ENCODE results near the gene MTRF1L. TPM values are rescaled to one million over a fixed set of nuclear protein-coding genes. Genes with fewer than 3 reads are reported as not detected.

MTRF1L gene
- polyA plus RNA-seq, 3 donors = 8.2 to 12.8 (median 10.8) TPM

- Histone ChIP-seq H4K20me1 (ENCODE audit: insufficient read depth, low read length) (no peaks in the 10 kb centered on the region), H3K36me3 (replicated peaks in 1 of 2; ENCODE audit: control insufficient read depth in 1 of 2, insufficient read depth in 2 of 2, low read length in 2 of 2) (no peaks in the 10 kb centered on the region), H3K4me1 (ENCODE audit: control insufficient read depth in 1 of 2, insufficient read depth in 2 of 2, low read length in 2 of 2) (no peaks in the 10 kb centered on the region), H3K9me3 (replicated peaks in 1 of 2; ENCODE audit: control insufficient read depth in 1 of 2, insufficient read depth in 1 of 2, low read length in 2 of 2) (no peaks in the 10 kb centered on the region), H3K4me3 (replicated peaks in 1 of 3; ENCODE audit: low read depth in 2 of 3, low read length in 3 of 3) (no peak overlapping the region), H3K79me2 (ENCODE audit: insufficient read depth, low read length) (no peaks in the 10 kb centered on the region), H3K4me2 (replicated peaks; ENCODE audit: extremely low read depth, low read length, poor library complexity, severe bottlenecking) (no peak overlapping the region), H2AFZ (ENCODE audit: insufficient read depth, low read depth, low read length, poor library complexity, severe bottlenecking) (no peak overlapping the region), H3K27me3 (ENCODE audit: control insufficient read depth in 2 of 2, insufficient read depth in 2 of 2, low read length in 2 of 2) (no peaks in the 10 kb centered on the region), H3K9ac (ENCODE audit: insufficient read depth, low read length, poor library complexity, severe bottlenecking) (no peak overlapping the region), H3K27ac (ENCODE audit: low read depth in 1 of 2, low read length in 2 of 2) (no peak overlapping the region)
- Mint-ChIP-seq H3K36me3 (no peaks in the 10 kb centered on the region), H3K4me3 (no peak overlapping the region), H3K27me3 (ENCODE audit: low read depth in 3 of 3) (peaks cover 0 to 3% (median 1%) of the 10 kb centered on the region in 3 donors), H3K4me1 (no peaks in the 10 kb centered on the region), H3K9me3 (peaks cover 0 to 6% (median 0%) of the 10 kb centered on the region in 7 donors), H3K27ac (no peak overlapping the region)
- intact Hi-C loops (cut with micrococcal nuclease) = loop anchor here (10.0 kb wide), 2 partner anchors 95 to 405 kb away; no protein-coding TSS in a partner anchor
- WGBS (ENCODE audit: insufficient coverage) = 97% methylated on average over 14 of the region's 24 CpGs
- no peak for TF ChIP-seq CTCF (IDR thresholded peaks at IDR 0.05)
- DNase-seq = no peak
Measured at GRCh38 chr6:152959333-152959732, 43.2 kb downstream of the MTRF1L start.

- H3K4me1 ChIP-seq (ENCODE audit: control insufficient read depth in 1 of 2, insufficient read depth in 2 of 2, low read length in 2 of 2) = no peaks in the 10 kb centered on the region
- no peak overlapping the region for H3K4me2 ChIP-seq (replicated peaks; ENCODE audit: extremely low read depth, low read length, poor library complexity, severe bottlenecking)
- intact Hi-C loops (cut with micrococcal nuclease) = loop anchor here (10.0 kb wide), 2 partner anchors 93 to 403 kb away; no protein-coding TSS in a partner anchor
- no peak overlapping the region for H3K27ac ChIP-seq (ENCODE audit: low read depth in 1 of 2, low read length in 2 of 2)
- H3K9me3 ChIP-seq (replicated peaks in 1 of 2; ENCODE audit: control insufficient read depth in 1 of 2, insufficient read depth in 1 of 2, low read length in 2 of 2) = no peaks in the 10 kb centered on the region
- no peak overlapping the region for H2AFZ ChIP-seq (ENCODE audit: insufficient read depth, low read depth, low read length, poor library complexity, severe bottlenecking)
- no peaks in the 10 kb centered on the region for H3K79me2 ChIP-seq (ENCODE audit: insufficient read depth, low read length)
- Mint-ChIP-seq H3K27ac (no peak overlapping the region), H3K27me3 (ENCODE audit: low read depth in 3 of 3) (peaks cover 0 to 3% (median 1%) of the 10 kb centered on the region in 3 donors), H3K9me3 (peaks cover 0 to 6% (median 0%) of the 10 kb centered on the region in 7 donors), H3K36me3 (no peaks in the 10 kb centered on the region), H3K4me1 (no peaks in the 10 kb centered on the region), H3K4me3 (no peak overlapping the region)
- WGBS (ENCODE audit: insufficient coverage) = 67% methylated on average over 1 of the region's 1 CpG
- H4K20me1 ChIP-seq (ENCODE audit: insufficient read depth, low read length) = no peaks in the 10 kb centered on the region
- no peak for DNase-seq
- H3K36me3 ChIP-seq (replicated peaks in 1 of 2; ENCODE audit: control insufficient read depth in 1 of 2, insufficient read depth in 2 of 2, low read length in 2 of 2) = no peaks in the 10 kb centered on the region
- no peak overlapping the region for H3K9ac ChIP-seq (ENCODE audit: insufficient read depth, low read length, poor library complexity, severe bottlenecking)
- no peaks in the 10 kb centered on the region for H3K27me3 ChIP-seq (ENCODE audit: control insufficient read depth in 2 of 2, insufficient read depth in 2 of 2, low read length in 2 of 2)
- no peak overlapping the region for H3K4me3 ChIP-seq (replicated peaks in 1 of 3; ENCODE audit: low read depth in 2 of 3, low read length in 3 of 3)
- no peak for TF ChIP-seq CTCF (IDR thresholded peaks at IDR 0.05)
Measured at GRCh38 chr6:152957796-152958195, 44.7 kb downstream of the MTRF1L start.
